HL-60 (cell line): Measurements from ENCODE around the gene BCO1.

Source experiments
- DNase-seq, 2 experiments: peaks; one replicate each; pipeline ENCODE4 v3.0.0-alpha.2; 2010 to 2020; ENCODE audit warnings: low read depth in 1 of 2, low spot score in 1 of 2
- H3K27ac ChIP-seq: fragments of 250-450 bp; sonication (Bioruptor Pico); replicated peaks from 2 replicates; pipeline ENCODE4 v1.5.1; 2020; ENCODE audit warnings: mild to moderate bottlenecking, moderate library complexity
- H3K27me3 ChIP-seq: fragments of 250-450 bp; sonication (Bioruptor Pico); 2 replicates; pipeline ENCODE4 v1.5.1; 2021; ENCODE audit warnings: mild to moderate bottlenecking, moderate library complexity; ENCODE audit not compliant: insufficient read depth, poor library complexity, severe bottlenecking
- H3K4me3 ChIP-seq: replicated peaks from 2 replicates; pipeline ENCODE4 v1.5.1; 2011; ENCODE audit warnings: mild to moderate bottlenecking, control low read depth, low read length; ENCODE audit not compliant: insufficient read depth
- GABPA ChIP-seq: IDR thresholded peaks from 2 replicates; pipeline ENCODE4 v1.6.1; 2012; ENCODE audit warnings: low read depth
- POLR2AphosphoS5 ChIP-seq: IDR thresholded peaks from 2 replicates; pipeline ENCODE4 v1.6.1; 2012; ENCODE audit warnings: low read depth
- SPI1 ChIP-seq: IDR thresholded peaks from 2 replicates; pipeline ENCODE4 v1.6.1; 2012; ENCODE audit warnings: low read depth, mild to moderate bottlenecking, borderline replicate concordance
- TF ChIP-seq, protein P1 (sequence below): IDR thresholded peaks from 2 replicates; pipeline ENCODE4 v1.6.1; 2012; ENCODE audit warnings: low read depth; ENCODE audit not compliant: insufficient replicate concordance
- TF ChIP-seq, protein P2 (sequence below): IDR thresholded peaks from one replicate; pipeline ENCODE4 v1.5.1; 2011; ENCODE audit warnings: low read length, control low read depth, inconsistent platforms; ENCODE audit not compliant: insufficient read depth

The BCO1 gene

DNA sequence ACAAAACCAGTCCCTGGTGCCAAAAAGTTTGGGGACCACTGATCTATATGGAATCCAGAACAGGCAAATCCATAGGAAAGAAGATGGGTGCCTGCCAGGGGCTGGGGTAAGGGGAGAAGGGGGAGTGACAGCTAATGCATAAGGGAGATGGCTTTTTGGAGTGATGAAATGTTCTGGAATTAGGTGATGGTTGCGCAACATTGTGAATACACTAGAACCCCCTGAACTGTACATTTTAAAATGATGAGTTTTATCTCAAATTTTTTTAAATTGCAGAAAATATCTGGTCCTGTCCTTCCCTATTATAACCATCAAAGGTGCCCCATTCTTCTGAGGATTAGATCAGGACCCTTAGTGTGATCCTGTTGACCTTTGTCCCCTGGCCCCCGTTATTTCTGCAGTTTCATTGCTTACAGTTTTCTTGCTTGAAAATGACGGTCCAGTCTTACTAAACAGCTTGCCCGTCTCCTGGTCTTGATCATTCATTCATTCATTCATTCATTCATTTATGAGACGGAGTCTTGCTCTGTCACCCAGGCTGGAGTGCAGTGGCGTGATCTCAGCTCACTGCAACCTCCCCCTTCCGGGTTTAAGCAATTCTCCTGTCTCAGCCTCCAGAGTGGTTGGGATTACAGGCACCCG lies 4.6 kb downstream of the BCO1 start:
- no peak for DNase-seq
- Histone ChIP-seq H3K27ac (no peak overlapping the region), H3K27me3 (no peaks in the 10 kb centered on the region), H3K4me3 (no peak overlapping the region)
- TF ChIP-seq, protein P1, sequence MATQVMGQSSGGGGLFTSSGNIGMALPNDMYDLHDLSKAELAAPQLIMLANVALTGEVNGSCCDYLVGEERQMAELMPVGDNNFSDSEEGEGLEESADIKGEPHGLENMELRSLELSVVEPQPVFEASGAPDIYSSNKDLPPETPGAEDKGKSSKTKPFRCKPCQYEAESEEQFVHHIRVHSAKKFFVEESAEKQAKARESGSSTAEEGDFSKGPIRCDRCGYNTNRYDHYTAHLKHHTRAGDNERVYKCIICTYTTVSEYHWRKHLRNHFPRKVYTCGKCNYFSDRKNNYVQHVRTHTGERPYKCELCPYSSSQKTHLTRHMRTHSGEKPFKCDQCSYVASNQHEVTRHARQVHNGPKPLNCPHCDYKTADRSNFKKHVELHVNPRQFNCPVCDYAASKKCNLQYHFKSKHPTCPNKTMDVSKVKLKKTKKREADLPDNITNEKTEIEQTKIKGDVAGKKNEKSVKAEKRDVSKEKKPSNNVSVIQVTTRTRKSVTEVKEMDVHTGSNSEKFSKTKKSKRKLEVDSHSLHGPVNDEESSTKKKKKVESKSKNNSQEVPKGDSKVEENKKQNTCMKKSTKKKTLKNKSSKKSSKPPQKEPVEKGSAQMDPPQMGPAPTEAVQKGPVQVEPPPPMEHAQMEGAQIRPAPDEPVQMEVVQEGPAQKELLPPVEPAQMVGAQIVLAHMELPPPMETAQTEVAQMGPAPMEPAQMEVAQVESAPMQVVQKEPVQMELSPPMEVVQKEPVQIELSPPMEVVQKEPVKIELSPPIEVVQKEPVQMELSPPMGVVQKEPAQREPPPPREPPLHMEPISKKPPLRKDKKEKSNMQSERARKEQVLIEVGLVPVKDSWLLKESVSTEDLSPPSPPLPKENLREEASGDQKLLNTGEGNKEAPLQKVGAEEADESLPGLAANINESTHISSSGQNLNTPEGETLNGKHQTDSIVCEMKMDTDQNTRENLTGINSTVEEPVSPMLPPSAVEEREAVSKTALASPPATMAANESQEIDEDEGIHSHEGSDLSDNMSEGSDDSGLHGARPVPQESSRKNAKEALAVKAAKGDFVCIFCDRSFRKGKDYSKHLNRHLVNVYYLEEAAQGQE, result no peak
- no peak for TF ChIP-seq GABPA
- no peak for TF ChIP-seq SPI1
- TF ChIP-seq, protein P2, sequence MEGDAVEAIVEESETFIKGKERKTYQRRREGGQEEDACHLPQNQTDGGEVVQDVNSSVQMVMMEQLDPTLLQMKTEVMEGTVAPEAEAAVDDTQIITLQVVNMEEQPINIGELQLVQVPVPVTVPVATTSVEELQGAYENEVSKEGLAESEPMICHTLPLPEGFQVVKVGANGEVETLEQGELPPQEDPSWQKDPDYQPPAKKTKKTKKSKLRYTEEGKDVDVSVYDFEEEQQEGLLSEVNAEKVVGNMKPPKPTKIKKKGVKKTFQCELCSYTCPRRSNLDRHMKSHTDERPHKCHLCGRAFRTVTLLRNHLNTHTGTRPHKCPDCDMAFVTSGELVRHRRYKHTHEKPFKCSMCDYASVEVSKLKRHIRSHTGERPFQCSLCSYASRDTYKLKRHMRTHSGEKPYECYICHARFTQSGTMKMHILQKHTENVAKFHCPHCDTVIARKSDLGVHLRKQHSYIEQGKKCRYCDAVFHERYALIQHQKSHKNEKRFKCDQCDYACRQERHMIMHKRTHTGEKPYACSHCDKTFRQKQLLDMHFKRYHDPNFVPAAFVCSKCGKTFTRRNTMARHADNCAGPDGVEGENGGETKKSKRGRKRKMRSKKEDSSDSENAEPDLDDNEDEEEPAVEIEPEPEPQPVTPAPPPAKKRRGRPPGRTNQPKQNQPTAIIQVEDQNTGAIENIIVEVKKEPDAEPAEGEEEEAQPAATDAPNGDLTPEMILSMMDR, result no peak
- no peak for TF ChIP-seq POLR2AphosphoS5

DNA sequence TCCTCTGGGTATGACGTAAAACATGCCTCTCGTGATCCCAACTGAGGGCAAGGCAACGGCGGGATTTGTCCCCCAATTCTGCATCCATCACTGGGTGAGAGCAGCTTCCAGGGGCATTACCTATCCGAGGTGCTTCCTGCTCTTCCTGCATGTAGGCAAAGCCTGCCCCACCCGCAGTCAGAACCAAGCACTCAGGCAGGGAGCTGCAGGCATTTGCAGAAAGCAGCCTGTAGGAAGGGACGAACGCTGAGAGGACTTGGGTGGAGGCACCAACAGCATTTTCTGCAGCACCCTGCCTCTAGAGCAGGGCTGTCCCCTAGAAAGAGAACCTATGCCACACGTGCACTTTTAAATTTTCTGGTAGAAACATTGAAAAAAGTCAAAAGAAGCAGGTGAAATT lies 5.5 kb downstream of the BCO1 start:
- DNase-seq, result no peak
- Histone ChIP-seq H3K4me3 (no peak overlapping the region), H3K27ac (no peak overlapping the region), H3K27me3 (no peaks in the 10 kb centered on the region)
- TF ChIP-seq, protein P1, result no peak
- no peak for TF ChIP-seq SPI1
- no peak for TF ChIP-seq GABPA
- TF ChIP-seq, protein P2, result no peak
- no peak for TF ChIP-seq POLR2AphosphoS5

DNA sequence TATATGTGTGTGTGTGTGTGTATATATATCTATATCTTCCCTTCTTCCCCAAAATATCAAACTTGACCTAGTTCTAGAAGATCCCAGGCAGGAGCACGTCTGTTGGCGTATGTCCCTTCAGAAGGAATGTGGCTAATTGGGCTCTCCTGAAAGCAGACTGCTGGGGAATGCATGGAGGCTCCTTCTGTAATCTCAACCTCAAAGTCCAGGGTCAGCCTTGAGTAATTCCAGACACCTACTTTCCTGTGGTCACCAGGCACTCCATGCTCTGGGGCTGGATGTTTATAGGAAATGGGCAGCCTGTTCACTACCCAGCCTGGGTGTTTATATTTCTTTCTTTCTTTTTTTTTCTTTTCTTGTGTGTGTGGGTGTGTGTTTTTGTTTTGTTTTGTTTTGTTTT lies 13.4 kb downstream of the BCO1 start:
- Histone ChIP-seq H3K27me3 (no peaks in the 10 kb centered on the region), H3K27ac (no peak overlapping the region), H3K4me3 (no peak overlapping the region)
- no peak for DNase-seq
- no peak for TF ChIP-seq POLR2AphosphoS5
- TF ChIP-seq, protein P1, result no peak
- no peak for TF ChIP-seq SPI1
